Neutrophil (primary cell): ENCODE data around the gene ZNF358.

ENCODE experiments used
- H3K27ac ChIP-seq: fragments of 200-600 bp; sonication (generic); 2 replicates; pipeline ENCODE4 v1.5.1; 2016; ENCODE audit warnings: mild to moderate bottlenecking, moderate library complexity
- H3K27me3 ChIP-seq: fragments of 200-600 bp; sonication (generic); 2 replicates; pipeline ENCODE4 v1.6.0; 2016; ENCODE audit warnings: mild to moderate bottlenecking
- H3K36me3 ChIP-seq: fragments of 200-600 bp; sonication (generic); 2 replicates; pipeline ENCODE4 v1.5.1; 2017
- H3K4me1 ChIP-seq, 2 experiments: fragments of 200-600 bp in 1 of 2; sonication (generic) in 1 of 2; 1 replicate in 1 of 2; 2 replicates in 1 of 2; pipeline versions ENCODE4 v1.5.1 to v1.6.1; 2013 to 2016; ENCODE audit warnings: low read depth in 1 of 2, low read length in 1 of 2, mild to moderate bottlenecking in 1 of 2, moderate library complexity in 1 of 2; ENCODE audit not compliant: control insufficient read depth in 1 of 2, insufficient read depth in 1 of 2
- H3K4me3 ChIP-seq, 2 experiments: fragments of 200-600 bp in 1 of 2; sonication (generic) in 1 of 2; 1 replicate in 1 of 2; 2 replicates in 1 of 2; pipeline ENCODE4 v1.5.1; 2013 to 2016; ENCODE audit warnings: low read depth in 1 of 2, low read length in 1 of 2, mild to moderate bottlenecking in 1 of 2, moderate library complexity in 1 of 2
- H3K9me3 ChIP-seq: fragments of 200-600 bp; sonication (generic); 2 replicates; pipeline ENCODE4 v1.5.1; 2016
- CTCF ChIP-seq: fragments of 200-600 bp; sonication (generic); IDR thresholded peaks from 2 replicates; pipeline ENCODE4 v1.5.1; 2016; ENCODE audit warnings: antibody characterized with exemption

ZNF358 gene

GRCh38 chr19:7522923-7523667 is 7.2 kb downstream of the ZNF358 start:
- H3K27me3 ChIP-seq, result peaks cover 6% of the 10 kb centered on the region
- H3K4me1 ChIP-seq, result peaks cover 15 to 25% of the 10 kb centered on the region in 2 experiments
- H3K9me3 ChIP-seq, result no peaks in the 10 kb centered on the region
- no peak for TF ChIP-seq CTCF
- H3K27ac ChIP-seq, result peak overlapping the region; percentile 79
- peaks cover 18% of the 10 kb centered on the region for H3K36me3 ChIP-seq
- peak overlapping the region; percentile 78 to 79 for H3K4me3 ChIP-seq

- no peak overlapping the region for H3K27ac ChIP-seq
- H3K9me3 ChIP-seq, result no peaks in the 10 kb centered on the region
- peaks cover 29% of the 10 kb centered on the region for H3K36me3 ChIP-seq
- peaks cover 15 to 25% of the 10 kb centered on the region in 2 experiments for H3K4me1 ChIP-seq
- H3K4me3 ChIP-seq, result no peak overlapping the region
- no peak for TF ChIP-seq CTCF
- no peaks in the 10 kb centered on the region for H3K27me3 ChIP-seq
Observed at GRCh38 chr19:7524523-7524922, 8.6 kb downstream of the ZNF358 start.

- no peak for TF ChIP-seq CTCF
- Histone ChIP-seq H3K9me3 (no peaks in the 10 kb centered on the region), H3K27me3 (no peaks in the 10 kb centered on the region), H3K4me3 (no peak overlapping the region), H3K27ac (no peak overlapping the region), H3K36me3 (peaks cover 36% of the 10 kb centered on the region), H3K4me1 (peaks cover 15 to 25% of the 10 kb centered on the region in 2 experiments)
Observed at GRCh38 chr19:7524992-7525739, 9.3 kb downstream of the ZNF358 start.

- H3K36me3 ChIP-seq, result peaks cover 41% of the 10 kb centered on the region
- TF ChIP-seq CTCF, result no peak
- H3K27me3 ChIP-seq, result no peaks in the 10 kb centered on the region
- no peak overlapping the region for H3K27ac ChIP-seq
- peaks cover 15 to 25% of the 10 kb centered on the region in 2 experiments for H3K4me1 ChIP-seq
- H3K9me3 ChIP-seq, result no peaks in the 10 kb centered on the region
- no peak overlapping the region for H3K4me3 ChIP-seq
Observed at GRCh38 chr19:7526059-7526929, 10.4 kb downstream of the ZNF358 start.

- Histone ChIP-seq H3K4me3 (no peak overlapping the region), H3K27ac (no peak overlapping the region), H3K27me3 (no peaks in the 10 kb centered on the region), H3K4me1 (peaks cover 9 to 15% of the 10 kb centered on the region in 2 experiments), H3K9me3 (no peaks in the 10 kb centered on the region), H3K36me3 (peaks cover 54% of the 10 kb centered on the region)
- no peak for TF ChIP-seq CTCF
Observed at GRCh38 chr19:7527516-7528191, 11.8 kb downstream of the ZNF358 start.
